Bronchial epithelial cell (primary cell): ENCODE measurements around the gene RIPPLY3. TPM values are rescaled to one million over a fixed set of nuclear protein-coding genes. Genes with fewer than 3 reads are reported as not detected.

Experiments
- DNase-seq: peaks from one replicate; pipeline ENCODE4 v3.0.0-alpha.2; 2010; ENCODE audit warnings: low read depth
- FAIRE-seq: peaks from 2 replicates; lab custom pipeline; 2011; peaks lifted over from hg19 to GRCh38; lab: Jason Lieb, UNC
- H3K27me3 ChIP-seq: 2 replicates; pipeline ENCODE4 v1.5.1; 2011; ENCODE audit warnings: low read length; ENCODE audit not compliant: control insufficient read depth, insufficient read depth
- H3K36me3 ChIP-seq: 2 replicates; pipeline ENCODE4 v1.5.1; 2011; ENCODE audit warnings: low read length; ENCODE audit not compliant: control insufficient read depth, insufficient read depth
- H3K4me3 ChIP-seq: 2 replicates; pipeline ENCODE4 v1.5.1; 2011; ENCODE audit warnings: mild to moderate bottlenecking, low read depth, low read length, control low read depth
- CTCF ChIP-seq: IDR thresholded peaks from 2 replicates; pipeline ENCODE4 v1.5.1; 2011; ENCODE audit warnings: mild to moderate bottlenecking, moderate library complexity, low read length, control low read depth, inconsistent platforms; ENCODE audit not compliant: insufficient read depth, severe bottlenecking
- total RNA-seq: library from RNA; depleted of rRNA; stranded (reverse); fragments of >200 nt; gene quantifications from 2 replicates; pipeline ENCODE4 v1.2.1, GENCODE V29; 2014

Gene RIPPLY3
- total RNA-seq, 1 donor from 2014 or later: under 0.01 TPM

GRCh38 chr21:37060296-37060695 lies 53.8 kb downstream of the RIPPLY3 start:
- Histone ChIP-seq H3K27me3 (no peaks in the 10 kb centered on the region), H3K4me3 (no peak overlapping the region), H3K36me3 (no peaks in the 10 kb centered on the region)
- FAIRE-seq: peak; percentile 90
- DNase-seq: peak; percentile 95
- peak; percentile 32 for TF ChIP-seq CTCF

- no peak overlapping the region for H3K4me3 ChIP-seq
- DNase-seq (no peak), FAIRE-seq (no peak)
- no peak for TF ChIP-seq CTCF
- H3K27me3 ChIP-seq: no peaks in the 10 kb centered on the region
- H3K36me3 ChIP-seq: no peaks in the 10 kb centered on the region
Observed at GRCh38 chr21:37061926-37062592, 55.6 kb downstream of the RIPPLY3 start.

- Histone ChIP-seq H3K4me3 (no peak overlapping the region), H3K27me3 (no peaks in the 10 kb centered on the region), H3K36me3 (peaks cover 1% of the 10 kb centered on the region)
- FAIRE-seq: no peak
- TF ChIP-seq CTCF: no peak
- DNase-seq: no peak
Observed at GRCh38 chr21:37062593-37062935, 56.1 kb downstream of the RIPPLY3 start.

GRCh38 chr21:37063433-37063832 lies 56.9 kb downstream of the RIPPLY3 start:
- TF ChIP-seq CTCF: no peak
- no peak for FAIRE-seq
- H3K36me3 ChIP-seq: peaks cover 1% of the 10 kb centered on the region
- H3K4me3 ChIP-seq: no peak overlapping the region
- DNase-seq: no peak
- no peaks in the 10 kb centered on the region for H3K27me3 ChIP-seq

- Histone ChIP-seq H3K36me3 (peaks cover 4% of the 10 kb centered on the region), H3K27me3 (no peaks in the 10 kb centered on the region), H3K4me3 (no peak overlapping the region)
- DNase-seq (no peak), FAIRE-seq (no peak)
- TF ChIP-seq CTCF: no peak
Observed at GRCh38 chr21:37064841-37065240, 58.3 kb downstream of the RIPPLY3 start.
